WERI-Rb-1 (cell line): ENCODE results near the gene BCL2L12.

Experiments
- DNase-seq: peaks from one replicate; pipeline ENCODE4 v3.0.0-alpha.2; 2020
- H3K27ac ChIP-seq: fragments of 250-450 bp; sonication (Bioruptor Pico); 2 replicates; pipeline ENCODE4 v1.5.1; 2020; ENCODE audit warnings: mild to moderate bottlenecking, moderate library complexity
- H3K27me3 ChIP-seq: fragments of 250-450 bp; sonication (Bioruptor Pico); 2 replicates; pipeline ENCODE4 v1.5.1; 2021; ENCODE audit warnings: mild to moderate bottlenecking, low read depth, moderate library complexity; ENCODE audit not compliant: insufficient read depth, severe bottlenecking
- H3K36me3 ChIP-seq: fragments of 250-450 bp; sonication (Bioruptor Pico); 2 replicates; pipeline ENCODE4 v1.5.1; 2020; ENCODE audit warnings: mild to moderate bottlenecking, moderate library complexity
- H3K4me3 ChIP-seq: 2 replicates; pipeline ENCODE4 v1.5.1; 2011; ENCODE audit warnings: low read depth, mild to moderate bottlenecking, control low read depth, low read length
- H3K9me3 ChIP-seq: fragments of 250-450 bp; sonication (Bioruptor Pico); 2 replicates; pipeline ENCODE4 v1.5.1; 2021; ENCODE audit warnings: mild to moderate bottlenecking, moderate library complexity; ENCODE audit not compliant: severe bottlenecking
- CTCF ChIP-seq: IDR thresholded peaks from 2 replicates; pipeline ENCODE4 v1.5.1; 2011; ENCODE audit warnings: low read depth, mild to moderate bottlenecking, control low read depth, inconsistent platforms, low read length

Gene BCL2L12

DNA sequence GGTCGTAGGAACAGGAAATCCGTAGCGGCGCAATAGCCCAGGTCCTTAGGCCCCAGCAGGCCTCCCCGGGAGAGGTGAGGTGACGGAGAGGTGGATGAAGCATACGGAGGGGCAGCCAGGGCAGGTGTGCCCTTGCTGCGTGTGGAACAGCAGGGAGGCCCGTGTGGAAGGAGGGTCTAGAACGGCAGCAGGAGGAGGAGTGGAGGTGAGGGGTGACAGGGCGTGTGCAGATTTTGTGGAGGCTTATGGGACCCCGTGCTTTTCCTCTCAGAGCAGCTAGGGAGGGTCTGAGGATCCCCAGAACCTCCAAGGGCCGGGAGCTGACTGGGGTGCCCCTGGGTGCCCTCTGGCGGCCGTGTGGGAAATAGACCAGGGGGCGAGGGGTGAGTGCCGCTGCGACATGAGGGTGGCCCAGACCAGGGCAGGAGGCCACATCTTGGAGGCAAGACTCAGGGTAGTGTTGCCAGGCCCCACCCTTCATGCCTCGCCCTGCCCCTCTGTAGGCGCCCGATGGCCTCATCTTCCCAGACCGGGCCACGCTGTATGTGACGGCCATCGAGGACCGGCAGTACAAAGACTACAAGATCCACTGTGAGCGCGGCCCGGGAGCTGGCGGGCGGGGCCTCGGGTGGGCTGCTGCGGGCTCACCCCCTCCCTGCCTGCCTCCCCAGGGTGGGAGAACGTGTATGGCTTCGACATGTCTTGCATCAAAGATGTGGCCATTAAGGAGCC, 18.7 kb downstream of the BCL2L12 start:
- no peak for DNase-seq
- Histone ChIP-seq H3K36me3 (peaks cover 77% of the 10 kb centered on the region), H3K4me3 (no peak overlapping the region), H3K27me3 (no peaks in the 10 kb centered on the region), H3K9me3 (no peaks in the 10 kb centered on the region), H3K27ac (no peak overlapping the region)
- peak; percentile 54 for TF ChIP-seq CTCF

GRCh38 chr19:49684983-49685553, 19.3 kb downstream of the BCL2L12 start:
- no peak for DNase-seq
- Histone ChIP-seq H3K27ac (no peak overlapping the region), H3K9me3 (no peaks in the 10 kb centered on the region), H3K36me3 (peaks cover 73% of the 10 kb centered on the region), H3K4me3 (no peak overlapping the region), H3K27me3 (no peaks in the 10 kb centered on the region)
- no peak; the same call in 1 of the 2 replicates for TF ChIP-seq CTCF

DNA sequence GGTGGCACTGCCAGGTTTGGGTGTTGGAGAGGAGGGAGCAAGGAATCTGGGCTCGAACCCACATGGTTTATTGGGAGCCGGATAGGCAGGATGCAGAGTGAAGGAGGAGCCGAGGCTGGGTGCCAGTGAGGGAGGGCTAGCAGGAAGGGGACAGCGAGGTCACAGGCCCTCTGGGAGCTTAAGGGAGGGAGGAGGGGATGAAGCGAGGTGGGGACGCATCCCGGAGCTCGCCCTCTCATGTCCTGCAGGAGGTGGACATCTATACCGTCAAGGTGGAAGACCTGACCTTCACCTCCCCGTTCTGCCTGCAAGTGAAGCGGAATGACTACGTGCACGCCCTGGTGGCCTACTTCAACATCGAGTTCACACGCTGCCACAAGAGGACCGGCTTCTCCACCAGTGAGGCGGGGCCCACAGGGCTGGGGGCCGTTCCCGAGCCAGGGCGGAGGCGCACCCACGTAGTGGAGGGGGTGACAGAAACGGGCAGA, 20.2 kb downstream of the BCL2L12 start:
- no peaks in the 10 kb centered on the region for H3K9me3 ChIP-seq
- no peak for TF ChIP-seq CTCF
- H3K36me3 ChIP-seq: peaks cover 65% of the 10 kb centered on the region
- H3K4me3 ChIP-seq: no peak overlapping the region
- H3K27ac ChIP-seq: no peak overlapping the region
- no peak for DNase-seq
- no peaks in the 10 kb centered on the region for H3K27me3 ChIP-seq

DNA sequence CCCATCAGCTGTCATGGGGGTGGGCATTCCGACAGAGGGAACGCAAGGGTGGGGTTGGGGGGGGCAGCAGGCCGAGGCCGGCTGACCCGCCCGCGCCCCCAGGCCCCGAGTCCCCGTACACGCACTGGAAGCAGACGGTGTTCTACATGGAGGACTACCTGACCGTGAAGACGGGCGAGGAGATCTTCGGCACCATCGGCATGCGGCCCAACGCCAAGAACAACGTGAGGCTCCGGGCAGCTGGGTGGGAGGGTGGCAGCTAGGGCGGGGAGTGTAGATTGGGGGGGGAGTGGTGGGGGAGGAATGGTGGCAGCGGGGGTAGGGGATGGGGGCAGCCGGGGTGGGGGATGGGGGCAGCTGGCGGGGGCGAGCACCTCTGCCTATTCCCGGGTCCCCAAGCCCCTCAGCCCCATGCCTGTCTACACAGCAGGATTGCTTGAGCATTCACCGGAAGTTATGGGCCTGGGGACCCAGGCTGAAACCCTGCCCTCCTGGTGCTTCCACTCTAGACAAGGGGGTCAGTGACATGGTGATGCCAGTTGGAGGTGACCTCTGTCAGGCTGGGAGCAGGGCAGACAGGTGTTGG, 20.9 kb downstream of the BCL2L12 start:
- Histone ChIP-seq H3K9me3 (no peaks in the 10 kb centered on the region), H3K27ac (no peak overlapping the region), H3K27me3 (no peaks in the 10 kb centered on the region), H3K4me3 (no peak overlapping the region), H3K36me3 (peaks cover 58% of the 10 kb centered on the region)
- TF ChIP-seq CTCF: no peak
- no peak for DNase-seq

DNA sequence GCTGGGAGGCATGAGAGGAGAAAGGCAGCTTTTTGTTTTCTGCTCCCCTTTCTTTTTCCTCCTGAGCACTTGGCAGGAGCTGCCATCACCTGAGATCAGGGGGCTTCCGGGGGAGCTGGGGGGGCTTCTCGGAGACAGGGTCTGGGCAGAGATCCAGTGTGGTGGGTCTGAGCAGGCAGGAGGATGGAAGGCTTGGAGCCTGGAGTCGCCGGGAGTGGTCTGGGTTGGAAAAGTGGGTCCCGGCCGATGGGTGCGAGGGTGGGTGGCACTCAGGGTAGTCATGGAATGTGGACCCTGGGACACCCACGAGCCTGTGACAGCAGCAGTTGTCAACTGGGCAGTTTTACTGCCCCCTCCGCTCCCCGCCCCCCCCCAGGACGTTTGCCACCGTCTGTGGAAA, 21.4 kb downstream of the BCL2L12 start:
- H3K36me3 ChIP-seq: peaks cover 52% of the 10 kb centered on the region
- H3K4me3 ChIP-seq: no peak overlapping the region
- H3K27ac ChIP-seq: no peak overlapping the region
- no peak for DNase-seq
- H3K27me3 ChIP-seq: no peaks in the 10 kb centered on the region
- no peaks in the 10 kb centered on the region for H3K9me3 ChIP-seq
- no peak for TF ChIP-seq CTCF
